Measurements from ENCODE around the gene IRF2.
"Not testable (repeated sequence)": the region's sequence is repeated elsewhere in the genome, so short reads cannot be mapped to it uniquely, and the experiment has no call there.

Gene IRF2

GRCh38 chr4:184348311-184349233 lies 125.8 kb downstream of the IRF2 start:
- peaks cover 59% of the 10 kb centered on the region for H3K4me1 ChIP-seq (ENCODE audit: control insufficient read depth, insufficient read depth, low read length)
- peak overlapping the region; percentile 75 for H3K9ac ChIP-seq (ENCODE audit: low read length)
- no peaks in the 10 kb centered on the region for H3K36me3 ChIP-seq (ENCODE audit: control insufficient read depth, insufficient read depth, low read length)
- no peaks in the 10 kb centered on the region for H3K9me3 ChIP-seq (ENCODE audit: control insufficient read depth, low read length)
- H3K27me3 ChIP-seq (ENCODE audit: control insufficient read depth, insufficient read depth, low read length): no peaks in the 10 kb centered on the region
- no peak overlapping the region for H3K4me3 ChIP-seq (ENCODE audit: low read length)

GRCh38 chr4:184347251-184348239 lies 126.8 kb downstream of the IRF2 start:
- H3K9ac ChIP-seq (ENCODE audit: low read length): peak overlapping the region; percentile 75
- peaks cover 60% of the 10 kb centered on the region for H3K4me1 ChIP-seq (ENCODE audit: control insufficient read depth, insufficient read depth, low read length)
- H3K4me3 ChIP-seq (ENCODE audit: low read length): no peak overlapping the region

DNA sequence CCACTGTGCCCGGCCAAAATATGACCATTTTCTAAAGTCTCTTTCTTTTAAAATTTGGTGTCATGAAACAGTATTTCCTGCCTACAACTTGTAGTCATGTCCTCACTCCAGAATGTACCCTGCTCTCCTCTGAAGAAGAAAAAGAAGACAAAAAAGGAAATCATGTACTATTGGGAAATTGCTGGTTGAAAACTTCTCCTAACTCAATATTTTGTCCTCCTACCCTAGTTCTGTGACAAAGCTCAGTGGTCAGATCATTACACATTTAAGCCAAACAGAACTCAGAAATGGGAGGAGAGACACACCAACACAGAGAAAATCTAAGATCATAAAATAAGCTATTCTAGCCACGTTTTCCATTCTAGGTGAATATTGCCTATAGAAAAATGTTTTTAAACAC lies 127.7 kb downstream of the IRF2 start:
- peaks cover 69% of the 10 kb centered on the region for H3K4me1 ChIP-seq (ENCODE audit: control insufficient read depth, insufficient read depth, low read length)
- H3K27me3 ChIP-seq (ENCODE audit: control insufficient read depth, insufficient read depth, low read length): no peaks in the 10 kb centered on the region
- H3K36me3 ChIP-seq (ENCODE audit: control insufficient read depth, insufficient read depth, low read length): no peaks in the 10 kb centered on the region
- no peaks in the 10 kb centered on the region for H3K9me3 ChIP-seq (ENCODE audit: control insufficient read depth, low read length)
- H3K4me3 ChIP-seq (ENCODE audit: low read length): no peak overlapping the region
- peak overlapping the region; percentile 16 for H3K9ac ChIP-seq (ENCODE audit: low read length)

More at GRCh38 chr4:184347251-184348239, 126.8 kb downstream of the IRF2 start:
- Histone ChIP-seq H3K9me3 (ENCODE audit: control insufficient read depth, low read length) (no peaks in the 10 kb centered on the region), H3K36me3 (ENCODE audit: control insufficient read depth, insufficient read depth, low read length) (no peaks in the 10 kb centered on the region), H3K27me3 (ENCODE audit: control insufficient read depth, insufficient read depth, low read length) (no peaks in the 10 kb centered on the region)

GRCh38 chr4:184346273-184346672 lies 128.1 kb downstream of the IRF2 start:
- peaks cover 69% of the 10 kb centered on the region for H3K4me1 ChIP-seq (ENCODE audit: control insufficient read depth, insufficient read depth, low read length)
- not testable (repeated sequence) for H3K4me3 ChIP-seq (ENCODE audit: low read length); H3K9ac ChIP-seq (ENCODE audit: low read length); H3K9me3 ChIP-seq (ENCODE audit: control insufficient read depth, low read length); H3K27me3 ChIP-seq (ENCODE audit: control insufficient read depth, insufficient read depth, low read length); H3K36me3 ChIP-seq (ENCODE audit: control insufficient read depth, insufficient read depth, low read length)

GRCh38 chr4:184345573-184345922 lies 128.8 kb downstream of the IRF2 start:
- Histone ChIP-seq H3K9me3 (ENCODE audit: control insufficient read depth, low read length) (no peaks in the 10 kb centered on the region), H3K4me1 (ENCODE audit: control insufficient read depth, insufficient read depth, low read length) (peaks cover 69% of the 10 kb centered on the region), H3K36me3 (ENCODE audit: control insufficient read depth, insufficient read depth, low read length) (no peaks in the 10 kb centered on the region), H3K4me3 (ENCODE audit: low read length) (no peak overlapping the region), H3K9ac (ENCODE audit: low read length) (no peak overlapping the region), H3K27me3 (ENCODE audit: control insufficient read depth, insufficient read depth, low read length) (no peaks in the 10 kb centered on the region)

DNA sequence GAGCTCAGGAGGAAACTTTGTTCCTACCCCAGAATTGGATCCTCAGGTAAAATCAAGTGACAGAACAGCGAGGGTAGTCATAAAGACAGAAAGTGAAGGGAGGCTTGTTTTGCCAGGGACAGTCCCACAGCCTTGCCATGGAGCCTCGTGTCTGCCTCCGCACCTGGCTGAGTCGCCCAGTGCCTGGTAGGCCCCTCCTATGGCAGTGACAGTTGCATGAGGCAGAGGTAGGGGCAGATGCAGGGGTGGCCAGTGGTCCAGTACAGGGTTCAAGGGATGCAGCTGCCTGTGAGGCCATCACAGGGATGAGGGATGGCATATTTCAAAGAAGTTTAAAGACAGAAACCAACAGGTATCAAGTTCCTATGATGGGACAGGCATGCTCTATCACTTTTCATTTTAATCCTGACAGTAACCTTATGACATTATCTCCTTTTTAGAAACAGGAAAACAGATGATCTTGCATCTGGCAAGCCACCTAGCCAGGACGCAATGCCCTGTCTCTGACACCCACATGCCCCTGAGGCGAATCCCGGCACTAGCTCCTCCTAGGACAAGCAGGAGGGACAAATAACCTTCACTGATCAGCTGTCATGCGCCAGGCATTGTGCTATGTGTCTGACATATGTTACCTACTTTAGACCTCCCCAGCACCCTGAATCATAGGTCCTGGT lies 129.3 kb downstream of the IRF2 start:
- H3K27me3 ChIP-seq (ENCODE audit: control insufficient read depth, insufficient read depth, low read length): no peaks in the 10 kb centered on the region
- H3K4me3 ChIP-seq (ENCODE audit: low read length): no peak overlapping the region
- H3K36me3 ChIP-seq (ENCODE audit: control insufficient read depth, insufficient read depth, low read length): no peaks in the 10 kb centered on the region
- no peak overlapping the region for H3K9ac ChIP-seq (ENCODE audit: low read length)
- H3K9me3 ChIP-seq (ENCODE audit: control insufficient read depth, low read length): no peaks in the 10 kb centered on the region
- peaks cover 64% of the 10 kb centered on the region for H3K4me1 ChIP-seq (ENCODE audit: control insufficient read depth, insufficient read depth, low read length)

GRCh38 chr4:184344435-184344834 lies 129.9 kb downstream of the IRF2 start:
- no peak overlapping the region for H3K4me3 ChIP-seq (ENCODE audit: low read length)
- H3K4me1 ChIP-seq (ENCODE audit: control insufficient read depth, insufficient read depth, low read length): peaks cover 58% of the 10 kb centered on the region
- H3K9ac ChIP-seq (ENCODE audit: low read length): no peak overlapping the region
- no peaks in the 10 kb centered on the region for H3K36me3 ChIP-seq (ENCODE audit: control insufficient read depth, insufficient read depth, low read length)
- no peaks in the 10 kb centered on the region for H3K9me3 ChIP-seq (ENCODE audit: control insufficient read depth, low read length)
- H3K27me3 ChIP-seq (ENCODE audit: control insufficient read depth, insufficient read depth, low read length): no peaks in the 10 kb centered on the region

- Histone ChIP-seq H3K9ac (ENCODE audit: low read length) (peak overlapping the region; percentile 72), H3K4me3 (ENCODE audit: low read length) (peak overlapping the region; percentile 31), H3K9me3 (ENCODE audit: control insufficient read depth, low read length) (no peaks in the 10 kb centered on the region), H3K27me3 (ENCODE audit: control insufficient read depth, insufficient read depth, low read length) (no peaks in the 10 kb centered on the region), H3K36me3 (ENCODE audit: control insufficient read depth, insufficient read depth, low read length) (no peaks in the 10 kb centered on the region), H3K4me1 (ENCODE audit: control insufficient read depth, insufficient read depth, low read length) (peaks cover 50% of the 10 kb centered on the region)
Observed at GRCh38 chr4:184343502-184344177, 130.7 kb downstream of the IRF2 start.

GRCh38 chr4:184342857-184343237 lies 131.5 kb downstream of the IRF2 start:
- H3K4me1 ChIP-seq (ENCODE audit: control insufficient read depth, insufficient read depth, low read length): peaks cover 43% of the 10 kb centered on the region
- H3K9me3 ChIP-seq (ENCODE audit: control insufficient read depth, low read length); H3K36me3 ChIP-seq (ENCODE audit: control insufficient read depth, insufficient read depth, low read length); H3K27me3 ChIP-seq (ENCODE audit: control insufficient read depth, insufficient read depth, low read length): not testable (repeated sequence)
- peak overlapping the region; percentile 72 for H3K9ac ChIP-seq (ENCODE audit: low read length)
- H3K4me3 ChIP-seq (ENCODE audit: low read length): peak overlapping the region; percentile 31

- H3K9me3 ChIP-seq (ENCODE audit: control insufficient read depth, low read length): no peaks in the 10 kb centered on the region
- H3K27me3 ChIP-seq (ENCODE audit: control insufficient read depth, insufficient read depth, low read length): no peaks in the 10 kb centered on the region
- H3K36me3 ChIP-seq (ENCODE audit: control insufficient read depth, insufficient read depth, low read length): no peaks in the 10 kb centered on the region
- H3K4me3 ChIP-seq (ENCODE audit: low read length): no peak overlapping the region
- H3K4me1 ChIP-seq (ENCODE audit: control insufficient read depth, insufficient read depth, low read length): peaks cover 37% of the 10 kb centered on the region
- no peak overlapping the region for H3K9ac ChIP-seq (ENCODE audit: low read length)
Observed at GRCh38 chr4:184342167-184342856, 132.0 kb downstream of the IRF2 start.
